GM12878 (cell line): ENCODE results near the gene MAPKBP1. TPM values are rescaled to one million over a fixed set of nuclear protein-coding genes. Genes with fewer than 3 reads are reported as not detected.

Source experiments
- ATAC-seq: fragments of 200-7000 bp; cut with Tn5 transposase; 3 replicates; pipeline ENCODE4 v1.9.1; 2020; ENCODE audit warnings: mild to moderate bottlenecking, moderate library complexity
- BruUV-seq: library from RNA; stranded (reverse); fragments of 400-500 nt; replicated peaks from 2 replicates; lab custom pipeline; 2021; lab: Mats Ljungman, UMichigan
- CTCF ChIA-PET: fragments of 300-600 bp; sonication (Branson Sonifier 250); formaldehyde crosslinking; extraction: SDS; loops from one replicate; lab custom pipeline; 2021; ENCODE audit warnings: inconsistent platforms; lab: Yijun Ruan, JAX
- POLR2A ChIA-PET: fragments of 350-600 bp; formaldehyde crosslinking; extraction: SDS; loops from one replicate; lab custom pipeline; 2021; ENCODE audit warnings: inconsistent platforms; lab: Charles Lee
- RAD21 ChIA-PET: fragments of 300-600 bp; sonication (Branson Sonifier 250); formaldehyde crosslinking; loops from one replicate; lab custom pipeline; 2023; ENCODE audit warnings: antibody characterized with exemption; ENCODE audit not compliant: unreplicated experiment; lab: Charles Lee
- SMC1A ChIA-PET: fragments of 300-600 bp; sonication (Branson Sonifier 250); formaldehyde crosslinking; loops from one replicate; lab custom pipeline; 2023; ENCODE audit not compliant: unreplicated experiment, uncharacterized antibody; lab: Charles Lee
- DNase-seq: peaks from one replicate; pipeline ENCODE4 v3.0.0-alpha.2; 2011; ENCODE audit warnings: low read depth, low spot score
- FAIRE-seq: peaks from 3 replicates; lab custom pipeline; 2011; peaks lifted over from hg19 to GRCh38; lab: Jason Lieb, UNC
- H2AFZ ChIP-seq: 2 replicates; pipeline ENCODE4 v1.6.0; 2011; ENCODE audit warnings: low read depth, low read length, control low read depth; ENCODE audit not compliant: control insufficient read depth
- H3K27ac ChIP-seq: 2 replicates; pipeline ENCODE4 v1.5.1; 2011; ENCODE audit warnings: control low read depth; ENCODE audit not compliant: control insufficient read depth, insufficient read depth
- H3K27me3 ChIP-seq, 2 experiments: replicated peaks in 1 of 2; 2 replicates each; pipeline versions ENCODE4 v1.6.0 to v1.6.1; 2011; ENCODE audit warnings: low read length in 1 of 2; ENCODE audit not compliant: control insufficient read depth in 2 of 2, insufficient read depth in 2 of 2
- H3K36me3 ChIP-seq, 2 experiments: 2 replicates each; pipeline ENCODE4 v1.5.1; 2011; ENCODE audit warnings: low read length in 1 of 2; ENCODE audit not compliant: control insufficient read depth in 2 of 2, insufficient read depth in 2 of 2
- H3K4me1 ChIP-seq: 2 replicates; pipeline ENCODE4 v1.6.1; 2011; ENCODE audit warnings: mild to moderate bottlenecking, low read length, moderate library complexity, mixed read lengths; ENCODE audit not compliant: control insufficient read depth, insufficient read depth
- H3K4me2 ChIP-seq: 2 replicates; pipeline ENCODE4 v1.6.0; 2011; ENCODE audit warnings: control low read depth; ENCODE audit not compliant: control insufficient read depth, insufficient read depth
- H3K4me3 ChIP-seq: fragments of 200-600 bp; sonication (generic); 2 replicates; pipeline ENCODE4 v1.5.1; 2016
- H3K79me2 ChIP-seq: 2 replicates; pipeline ENCODE4 v1.6.0; 2011; ENCODE audit warnings: low read length; ENCODE audit not compliant: control insufficient read depth, insufficient read depth
- H3K9ac ChIP-seq: 2 replicates; pipeline ENCODE4 v1.8.0; 2011; ENCODE audit warnings: low read length, control low read depth, mixed read lengths; ENCODE audit not compliant: control insufficient read depth, insufficient read depth
- H3K9me3 ChIP-seq: replicated peaks from 3 replicates; pipeline ENCODE4 v1.5.1; 2011; ENCODE audit warnings: mild to moderate bottlenecking, low read length; ENCODE audit not compliant: control insufficient read depth, insufficient read depth
- H4K20me1 ChIP-seq: 2 replicates; pipeline ENCODE4 v1.6.0; 2011; ENCODE audit not compliant: control insufficient read depth, insufficient read depth
- BCL11A ChIP-seq: IDR thresholded peaks from 2 replicates; pipeline ENCODE4 v1.6.1; 2011; ENCODE audit warnings: low read depth, low read length
- CBX5 ChIP-seq: sonication (generic); IDR thresholded peaks from 2 replicates; pipeline ENCODE4 v1.6.1; 2016; ENCODE audit warnings: low read depth, moderate library complexity, mild to moderate bottlenecking, inconsistent platforms
- CREB1 ChIP-seq: IDR thresholded peaks from 2 replicates; pipeline ENCODE4 v1.6.1; 2012; ENCODE audit warnings: low read depth, mild to moderate bottlenecking, inconsistent platforms
- E2F8 ChIP-seq: fragments of 450-650 bp; IDR thresholded peaks from 2 replicates; pipeline ENCODE4 v1.6.1; 2018; ENCODE audit warnings: mild to moderate bottlenecking, low read depth, moderate library complexity; ENCODE audit not compliant: partially characterized antibody
- EED ChIP-seq: sonication (generic); IDR thresholded peaks from 2 replicates; pipeline ENCODE4 v1.6.1; 2016; ENCODE audit warnings: antibody characterized with exemption, low read depth
- KLF5 ChIP-seq: fragments of 450-650 bp; IDR thresholded peaks from 2 replicates; pipeline ENCODE4 v1.6.1; 2014; ENCODE audit warnings: mild to moderate bottlenecking; ENCODE audit not compliant: partially characterized antibody
- RCOR1 ChIP-seq: conservative IDR thresholded peaks from 2 replicates; pipeline ENCODE4 v1.6.1; 2012; ENCODE audit warnings: low read depth, low read length, improper control_type of control experiment
- RUNX3 ChIP-seq: IDR thresholded peaks from 2 replicates; pipeline ENCODE4 v1.6.1; 2012; ENCODE audit warnings: low read length, inconsistent platforms
- SUPT20H ChIP-seq: IDR thresholded peaks from 2 replicates; pipeline ENCODE4 v1.6.1; 2011; ENCODE audit warnings: low read depth, mild to moderate bottlenecking, low read length, moderate library complexity, borderline replicate concordance; ENCODE audit not compliant: control insufficient read depth
- WGBS: methylation state at CpG from one replicate; pipeline ENCODE4 v1.1.6; 2016; ENCODE audit warnings: low lambda C conversion rate; ENCODE audit not compliant: insufficient replicate concordance, insufficient coverage; ENCODE audit errors: missing lambda C conversion rate; 5-methylcytosine and 5-hydroxymethylcytosine counted together
- in situ Hi-C: fragments of 300-500 bp; cut with MboI; formaldehyde crosslinking; loops from 9 replicates; pipeline ENCODE4 v1.14.3; 2018; ENCODE audit warnings: mixed read lengths
- intact Hi-C: fragments of 100-400 bp; cut with micrococcal nuclease; formaldehyde crosslinking; loops from one replicate; pipeline ENCODE4 v1.14.2; 2022; ENCODE audit not compliant: unreplicated experiment
- polyA plus RNA-seq, 11 experiments: library from polyadenylated mRNA; depleted of rRNA in 4 of 11; unstranded in 6 of 11; stranded (reverse) in 5 of 11; fragments of >200 nt; fragmentation: Nextera tagmentation in 4 of 11; fragmentation: Illumina TruSeq in 1 of 11; extraction: Ambion mirVana in 4 of 11; extraction: Trizol in 1 of 11; gene quantifications; 1 replicate in 1 of 11; 2 replicates in 10 of 11; pipeline versions ENCODE4 v1.2.1 to v1.2.3, GENCODE V29; 2011 to 2016; ENCODE audit warnings: inconsistent platforms in 2 of 11, missing spikeins in 2 of 11, low read depth in 1 of 11
- total RNA-seq, 4 experiments: library from RNA; depleted of rRNA in 3 of 4; stranded (reverse); fragments of >200 nt in 3 of 4; fragmentation: Illumina TruSeq in 1 of 4; extraction: Trizol in 1 of 4; gene quantifications; 2 replicates each; pipeline versions ENCODE4 v1.2.1 to v1.2.3, GENCODE V29; 2013 to 2021

MAPKBP1 gene
- total and polyA plus RNA-seq, 10 of the 15 experiments (the other 5 are each of a cell fraction or from before 2014, with no cell fraction given): 0.44 to 19.0 (median 7.3) TPM

GRCh38 chr15:41775651-41776050, 1.4 kb downstream of the MAPKBP1 start:
- CTCF ChIA-PET: interaction anchor here (0.6 to 11.4 kb wide), 6 partner anchors 17 to 309 kb away, joined by 3 to 365 read pairs (median 72); no protein-coding TSS in a partner anchor
- intact Hi-C loops (loop anchor here (2.0 kb wide), 1 partner anchor 15 kb away; no protein-coding TSS in a partner anchor), in situ Hi-C loops (no loop called here)
- Histone ChIP-seq H3K9ac (peak overlapping the region; percentile 85), H2AFZ (no peak overlapping the region), H3K36me3 (no peaks in the 10 kb centered on the region), H3K27ac (peak overlapping the region; percentile 77), H3K4me3 (peak overlapping the region; percentile 92), H3K79me2 (peaks cover 38% of the 10 kb centered on the region), H3K4me2 (peak overlapping the region; percentile 92), H3K9me3 (no peaks in the 10 kb centered on the region), H3K4me1 (peaks cover 23% of the 10 kb centered on the region), H4K20me1 (no peaks in the 10 kb centered on the region), H3K27me3 (no peaks in the 10 kb centered on the region)
- TSS peak; percentile 43 for BruUV-seq
- DNase-seq (no peak), ATAC-seq (no peak), FAIRE-seq (no peak)
- 94% methylated on average over 2 of the region's 2 CpGs for whole genome bisulfite sequencing
- RAD21 ChIA-PET: interaction anchor here (0.6 to 10.2 kb wide), 5 partner anchors 9 to 266 kb away, joined by 3 to 305 read pairs (median 11); no protein-coding TSS in a partner anchor
- POLR2A ChIA-PET: interaction anchor here (3.5 to 11.3 kb wide), 2 partner anchors 17 to 27 kb away, joined by 32 to 170 read pairs; no protein-coding TSS in a partner anchor
- SMC1A ChIA-PET: interaction anchor here (0.9 to 9.6 kb wide), 9 partner anchors 8 to 197 kb away, joined by 4 to 268 read pairs (median 28); partner anchors contain the start of gene EHD4
- no peak for TF ChIP-seq KLF5
- no peak for TF ChIP-seq SUPT20H
- no peak for TF ChIP-seq RUNX3
- TF ChIP-seq BCL11A: no peak

- BruUV-seq: no TSS peak
- Histone ChIP-seq H3K79me2 (peaks cover 43% of the 10 kb centered on the region), H3K4me3 (0 out of 2 replicates have a peak overlapping the region, but pooled peaks have one; percentile 27), H3K4me2 (peak overlapping the region; percentile 92), H3K9me3 (no peaks in the 10 kb centered on the region), H3K27me3 (no peaks in the 10 kb centered on the region), H2AFZ (no peak overlapping the region), H4K20me1 (no peaks in the 10 kb centered on the region), H3K36me3 (no peaks in the 10 kb centered on the region), H3K9ac (no peak overlapping the region), H3K4me1 (peaks cover 23% of the 10 kb centered on the region), H3K27ac (no peak overlapping the region)
- no peak for TF ChIP-seq EED
- no peak for TF ChIP-seq CREB1
- TF ChIP-seq RCOR1: no peak
- TF ChIP-seq E2F8: no peak
- TF ChIP-seq CBX5: no peak
- SMC1A ChIA-PET: interaction anchor here (0.6 to 9.6 kb wide), 11 partner anchors 10 to 144 kb away, joined by 3 to 268 read pairs (median 5); no protein-coding TSS in a partner anchor
- POLR2A ChIA-PET: interaction anchor here (0.7 to 11.3 kb wide), 4 partner anchors 10 to 195 kb away, joined by 3 to 170 read pairs (median 3); partner anchors contain the start of gene EHD4
- intact Hi-C loops: no loop called here
- 100% methylated on average over 1 of the region's 1 CpG for WGBS
- in situ Hi-C loops: no loop called here
- DNase-seq (no peak), FAIRE-seq (no peak), ATAC-seq (no peak)
- CTCF ChIA-PET: interaction anchor here (0.8 to 11.4 kb wide), 10 partner anchors 9 to 222 kb away, joined by 3 to 365 read pairs (median 4); partner anchors contain the start of gene MGA
- RAD21 ChIA-PET: interaction anchor here (1.0 to 10.2 kb wide), 6 partner anchors 15 to 192 kb away, joined by 3 to 305 read pairs (median 9); no protein-coding TSS in a partner anchor
These were observed 3.2 kb downstream of the MAPKBP1 start for GRCh38 chr15:41777421-41777973.
